T-cell (primary cell): ENCODE data around the gene CMBL. TPM values are rescaled to one million over a fixed set of nuclear protein-coding genes. Genes with fewer than 3 reads are reported as not detected.

Experiments
- ATAC-seq, 4 experiments: fragments of 200-7000 bp in 3 of 4; fragments of 150-1000 bp in 1 of 4; cut with Tn5 transposase; replicated peaks in 1 of 4; 1 replicate in 3 of 4; 2 replicates in 1 of 4; pipeline ENCODE4 v1.10.0; 2021; ENCODE audit warnings: moderate library complexity in 3 of 4, mild to moderate bottlenecking in 2 of 4, moderate number of reproducible peaks in 1 of 4
- CTCF ChIA-PET, 2 donors: fragments of 300-600 bp; sonication (Branson Sonifier 250); formaldehyde crosslinking; loops; one replicate each; lab custom pipeline; 2022; ENCODE audit warnings: antibody characterized with exemption in 2 of 2; lab: Charles Lee
- POLR2A ChIA-PET, 2 donors: fragments of 300-600 bp; sonication (Branson Sonifier 250); formaldehyde crosslinking; loops; one replicate each; lab custom pipeline; 2022; ENCODE audit warnings: antibody characterized with exemption in 2 of 2; lab: Charles Lee
- DNase-seq, 35 experiments: peaks; one replicate each; pipeline versions ENCODE4 v3.0.0 to v3.0.0-alpha.2; 2013 to 2023
- H3K27ac ChIP-seq: one replicate; pipeline ENCODE4 v1.5.1; 2013; ENCODE audit warnings: low read length
- H3K27me3 ChIP-seq, 2 experiments: replicated peaks in 1 of 2; 1 replicate in 1 of 2; 2 replicates in 1 of 2; pipeline versions ENCODE4 v1.6.1 to v1.7.0; 2013; ENCODE audit warnings: low read length in 1 of 2, mixed read lengths in 1 of 2; ENCODE audit not compliant: control insufficient read depth in 2 of 2, insufficient read depth in 2 of 2; ENCODE audit errors: extremely low read depth in 1 of 2
- H3K36me3 ChIP-seq, 2 donors: 1 replicate in 1 of 2; 2 replicates in 1 of 2; pipeline versions ENCODE4 v1.6.1 to v1.7.0; 2013; ENCODE audit warnings: low read length in 1 of 2; ENCODE audit not compliant: control insufficient read depth in 2 of 2, insufficient read depth in 1 of 2; ENCODE audit errors: extremely low read depth in 1 of 2
- H3K4me1 ChIP-seq, 2 experiments: 1 replicate in 1 of 2; 2 replicates in 1 of 2; pipeline versions ENCODE4 v1.6.1 to v1.7.0; 2013; ENCODE audit warnings: low read length in 2 of 2, mixed read lengths in 1 of 2; ENCODE audit not compliant: insufficient read depth in 2 of 2, control insufficient read depth in 1 of 2; ENCODE audit errors: extremely low read depth in 1 of 2
- H3K4me3 ChIP-seq, 2 donors: 1 replicate in 1 of 2; 2 replicates in 1 of 2; pipeline versions ENCODE4 v1.5.1 to v1.7.0; 2013; ENCODE audit warnings: mild to moderate bottlenecking in 2 of 2, low read length in 1 of 2, moderate library complexity in 1 of 2; ENCODE audit not compliant: control insufficient read depth in 1 of 2; ENCODE audit errors: extremely low read depth in 1 of 2
- H3K9me3 ChIP-seq: 2 replicates; pipeline ENCODE4 v1.7.0; 2013
- H3K27ac Mint-ChIP-seq, 2 donors: one replicate each; pipeline ENCODE4 v1.8.0; 2020 to 2021; ENCODE audit warnings: mild to moderate bottlenecking in 2 of 2, mixed read lengths in 2 of 2
- H3K27me3 Mint-ChIP-seq, 2 donors: one replicate each; pipeline ENCODE4 v1.8.0; 2021 to 2022; ENCODE audit warnings: mixed read lengths in 2 of 2
- H3K36me3 Mint-ChIP-seq: one replicate; pipeline ENCODE4 v1.8.0; 2021; ENCODE audit warnings: mixed read lengths
- H3K4me1 Mint-ChIP-seq, 3 donors: one replicate each; pipeline ENCODE4 v1.8.0; 2020 to 2022; ENCODE audit warnings: mixed read lengths in 3 of 3, mild to moderate bottlenecking in 1 of 3
- H3K4me3 Mint-ChIP-seq, 3 donors: one replicate each; pipeline ENCODE4 v1.8.0; 2020 to 2022; ENCODE audit warnings: mild to moderate bottlenecking in 3 of 3, mixed read lengths in 3 of 3, moderate library complexity in 3 of 3
- H3K9me3 Mint-ChIP-seq, 3 donors: one replicate each; pipeline ENCODE4 v1.8.0; 2020 to 2022; ENCODE audit warnings: mixed read lengths in 3 of 3
- WGBS: methylation state at CpG from one replicate; pipeline ENCODE4 v1.1.5; 2013; ENCODE audit warnings: missing lambda C conversion rate; ENCODE audit not compliant: insufficient coverage; 5-methylcytosine and 5-hydroxymethylcytosine counted together
- total RNA-seq, 35 experiments: library from RNA in 6 of 35; stranded (reverse) in 6 of 35; fragments of 120-200 nt in 1 of 35; gene quantifications; one replicate each; pipeline versions ENCODE4 v1.2.1 to v1.2.4 and lab custom pipeline; 2013 to 2026

CMBL gene
- total RNA-seq, 5 donors from 2014 or later (not counting 1 experiment from before 2014, with no cell fraction given) = 0.19 to 1.2 (median 0.80) TPM

GRCh38 chr5:10329820-10330481 lies 22.2 kb upstream of the CMBL start:
- ChIA-PET CTCF (no interaction called here), POLR2A (no interaction called here)
- no peaks in the 10 kb centered on the region for H3K36me3 Mint-ChIP-seq
- no peaks in the 10 kb centered on the region for H3K9me3 Mint-ChIP-seq
- H3K4me1 ChIP-seq = peaks cover 0 to 12% of the 10 kb centered on the region in 2 experiments
- no peaks in the 10 kb centered on the region for H3K9me3 ChIP-seq
- 86% methylated on average over 7 of the region's 7 CpGs for WGBS
- no peak overlapping the region for H3K4me3 Mint-ChIP-seq
- no peaks in the 10 kb centered on the region for H3K36me3 ChIP-seq
- peaks cover 3 to 7% (median 7%) of the 10 kb centered on the region in 3 donors for H3K4me1 Mint-ChIP-seq
- no peak overlapping the region for H3K27ac Mint-ChIP-seq
- no peak for DNase-seq
- peaks cover 30 to 37% of the 10 kb centered on the region in 2 donors for H3K27me3 Mint-ChIP-seq
- H3K27me3 ChIP-seq = peaks cover 4 to 44% of the 10 kb centered on the region in 2 experiments
- no peak overlapping the region for H3K4me3 ChIP-seq
- ATAC-seq = no peak
- no peak overlapping the region for H3K27ac ChIP-seq

- peaks cover 25 to 31% of the 10 kb centered on the region in 2 donors for H3K27me3 Mint-ChIP-seq
- H3K4me3 Mint-ChIP-seq = no peak overlapping the region
- DNase-seq = no peak
- no peaks in the 10 kb centered on the region for H3K9me3 Mint-ChIP-seq
- no peak for ATAC-seq
- no CpG with 5 or more reads among the region's 2 CpGs for WGBS
- H3K9me3 ChIP-seq = no peaks in the 10 kb centered on the region
- POLR2A ChIA-PET = no interaction called here
- no peaks in the 10 kb centered on the region for H3K36me3 ChIP-seq
- H3K27ac ChIP-seq = no peak overlapping the region
- peaks cover 3 to 7% (median 7%) of the 10 kb centered on the region in 3 donors for H3K4me1 Mint-ChIP-seq
- H3K4me3 ChIP-seq = no peak overlapping the region
- H3K36me3 Mint-ChIP-seq = no peaks in the 10 kb centered on the region
- CTCF ChIA-PET = no interaction called here
- H3K27me3 ChIP-seq = peaks cover 3 to 40% of the 10 kb centered on the region in 2 experiments
- H3K27ac Mint-ChIP-seq = no peak overlapping the region
- peaks cover 0 to 12% of the 10 kb centered on the region in 2 experiments for H3K4me1 ChIP-seq
Observed at GRCh38 chr5:10329446-10329819, 21.7 kb upstream of the CMBL start.

- no peak overlapping the region for H3K4me3 Mint-ChIP-seq
- POLR2A ChIA-PET = no interaction called here
Observed at GRCh38 chr5:10328323-10328722, 20.6 kb upstream of the CMBL start.

GRCh38 chr5:10324518-10325370 lies 17.0 kb upstream of the CMBL start:
- no peaks in the 10 kb centered on the region for H3K4me1 Mint-ChIP-seq
- CTCF ChIA-PET = interaction anchor here in 1 of 2 donors (0.6 kb wide), 2 partner anchors 20 to 70 kb away, joined by 6 to 7 read pairs; no protein-coding TSS in a partner anchor

More at GRCh38 chr5:10328323-10328722, 20.6 kb upstream of the CMBL start:
- peaks cover 2 to 29% of the 10 kb centered on the region in 2 experiments for H3K27me3 ChIP-seq
- peaks cover 0 to 6% of the 10 kb centered on the region in 2 experiments for H3K4me1 ChIP-seq
- Mint-ChIP-seq H3K36me3 (no peaks in the 10 kb centered on the region), H3K4me1 (peaks cover under 1 to 4% (median 4%) of the 10 kb centered on the region in 3 donors), H3K9me3 (no peaks in the 10 kb centered on the region), H3K27ac (no peak overlapping the region), H3K27me3 (peaks cover 20 to 25% of the 10 kb centered on the region in 2 donors)
- H3K4me3 ChIP-seq = no peak overlapping the region
- no peak for ATAC-seq
- DNase-seq = no peak
- no peak overlapping the region for H3K27ac ChIP-seq
- H3K9me3 ChIP-seq = no peaks in the 10 kb centered on the region
- CTCF ChIA-PET = no interaction called here
- no peaks in the 10 kb centered on the region for H3K36me3 ChIP-seq
- 74% methylated on average over 3 of the region's 5 CpGs for WGBS

DNA sequence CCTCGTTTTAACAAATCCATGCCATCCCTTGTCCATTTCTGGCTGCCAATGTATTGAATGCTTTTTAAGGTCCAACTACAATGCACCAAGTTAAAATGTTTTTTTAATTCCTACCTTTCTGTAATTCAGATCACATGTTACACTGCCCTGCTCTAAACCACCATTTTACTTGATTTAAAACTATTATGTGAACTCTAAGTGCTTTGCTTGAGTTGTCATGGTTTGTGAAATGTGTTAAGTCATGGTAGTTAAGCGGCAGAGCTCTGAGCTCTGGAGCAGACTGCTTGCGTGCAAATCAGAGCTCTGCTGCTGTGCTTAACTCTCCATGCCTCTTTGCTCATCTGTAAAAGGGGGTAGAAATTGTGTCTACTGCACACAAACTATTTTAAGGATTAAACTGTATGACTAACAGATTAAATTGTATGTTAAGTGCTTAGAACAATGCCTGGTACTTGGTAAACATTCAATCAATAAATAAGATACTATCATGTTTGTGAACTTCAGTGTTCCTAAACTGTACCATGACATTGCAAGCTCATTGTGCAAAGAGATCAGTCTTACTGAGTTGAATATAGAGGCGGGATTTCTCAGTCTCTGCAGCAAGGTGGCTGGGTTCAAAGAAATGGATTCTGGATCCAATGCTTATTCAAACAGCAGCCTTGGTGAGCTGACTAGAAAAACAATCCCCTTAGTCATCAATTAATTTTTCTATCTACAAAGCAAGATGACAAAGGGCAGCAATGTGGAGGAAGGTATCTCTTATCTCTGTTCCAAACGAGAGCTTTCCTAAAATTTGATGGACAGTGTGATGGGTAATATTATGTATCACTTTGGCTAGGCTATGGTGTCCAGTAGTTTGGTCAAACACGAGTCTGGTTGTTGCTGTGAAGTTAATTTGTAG lies 16.1 kb upstream of the CMBL start:
- ChIA-PET CTCF (interaction anchor here in 1 of 2 donors (0.5 kb wide), 1 partner anchor 73 kb away, joined by 3 read pairs; no protein-coding TSS in a partner anchor), POLR2A (no interaction called here)
- Mint-ChIP-seq H3K36me3 (no peaks in the 10 kb centered on the region), H3K27me3 (no peaks in the 10 kb centered on the region), H3K4me3 (no peak overlapping the region), H3K4me1 (no peaks in the 10 kb centered on the region), H3K27ac (no peak overlapping the region), H3K9me3 (no peaks in the 10 kb centered on the region)
- no peaks in the 10 kb centered on the region for H3K9me3 ChIP-seq
- no peak overlapping the region for H3K27ac ChIP-seq
- DNase-seq (no peak), ATAC-seq (no peak)
- 17% methylated on average over 1 of the region's 6 CpGs for WGBS
- peaks cover 0 to 8% of the 10 kb centered on the region in 2 experiments for H3K27me3 ChIP-seq
- no peaks in the 10 kb centered on the region for H3K36me3 ChIP-seq
- H3K4me1 ChIP-seq = no peaks in the 10 kb centered on the region
- no peak overlapping the region for H3K4me3 ChIP-seq

More at GRCh38 chr5:10324518-10325370, 17.0 kb upstream of the CMBL start:
- Histone ChIP-seq H3K27ac (no peak overlapping the region), H3K4me1 (no peaks in the 10 kb centered on the region), H3K4me3 (no peak overlapping the region), H3K9me3 (no peaks in the 10 kb centered on the region), H3K36me3 (no peaks in the 10 kb centered on the region), H3K27me3 (peaks cover 0 to 3% of the 10 kb centered on the region in 2 experiments)
- WGBS = 96% methylated on average over 3 of the region's 6 CpGs
- Mint-ChIP-seq H3K36me3 (no peaks in the 10 kb centered on the region), H3K27me3 (peaks cover 0 to under 1% of the 10 kb centered on the region in 2 donors), H3K9me3 (no peaks in the 10 kb centered on the region), H3K4me3 (no peak overlapping the region), H3K27ac (no peak overlapping the region)
- ATAC-seq = no peak
- DNase-seq = no peak
- POLR2A ChIA-PET = no interaction called here

GRCh38 chr5:10321882-10322281 lies 14.2 kb upstream of the CMBL start:
- DNase-seq (no peak), ATAC-seq (no peak)
- Mint-ChIP-seq H3K36me3 (no peaks in the 10 kb centered on the region), H3K4me3 (no peak overlapping the region), H3K27ac (no peak overlapping the region), H3K27me3 (peaks cover 0 to 2% of the 10 kb centered on the region in 2 donors), H3K9me3 (no peaks in the 10 kb centered on the region), H3K4me1 (no peaks in the 10 kb centered on the region)
- Histone ChIP-seq H3K27ac (no peak overlapping the region), H3K36me3 (no peaks in the 10 kb centered on the region), H3K4me1 (no peaks in the 10 kb centered on the region), H3K27me3 (peaks cover 0 to 12% of the 10 kb centered on the region in 2 experiments), H3K4me3 (no peak overlapping the region), H3K9me3 (no peaks in the 10 kb centered on the region)
- POLR2A ChIA-PET = no interaction called here
- 95% methylated on average over 6 of the region's 9 CpGs for WGBS
- CTCF ChIA-PET = no interaction called here
